Measurements from ENCODE around the gene CLPTM1L.

- TF ChIP-seq CTCF (IDR thresholded peaks at IDR 0.05) (no peak), RAD21 (conservative IDR thresholded peaks at IDR 0.05 in 1 of 2, IDR thresholded peaks at IDR 0.05 in 1 of 2) (no peak), RARB (CRISPR knock-in tag; IDR thresholded peaks at IDR 0.05) (no peak), EP300 (IDR thresholded peaks at IDR 0.05) (no peak), ZFP36 (IDR thresholded peaks at IDR 0.05; ENCODE audit: borderline replicate concordance, partially characterized antibody) (no peak), HOXA7 (CRISPR knock-in tag; IDR thresholded peaks at IDR 0.05) (no peak)
Observed at GRCh38 chr5:1385395-1386273, 40.7 kb upstream of the CLPTM1L start.
